WTC11 (cell line): Measurements from ENCODE around the gene UGP2. TPM values are rescaled to one million over a fixed set of nuclear protein-coding genes. Genes with fewer than 3 reads are reported as not detected.

Experiments used
- ATAC-seq: fragments of 200-7000 bp; cut with Tn5 transposase; 2 replicates; pipeline ENCODE4 v1.10.0; 2021; ENCODE audit warnings: mild to moderate bottlenecking, moderate library complexity
- CTCF ChIA-PET: fragments of 300-600 bp; sonication (Branson Sonifier 250); formaldehyde crosslinking; loops from one replicate; lab custom pipeline; 2021; ENCODE audit warnings: antibody characterized with exemption; lab: Charles Lee
- POLR2A ChIA-PET: fragments of 350-600 bp; sonication (Branson Sonifier 250); formaldehyde crosslinking; loops from one replicate; lab custom pipeline; 2021; ENCODE audit warnings: antibody characterized with exemption; lab: Charles Lee
- DNase-seq: peaks from one replicate; pipeline ENCODE4 v3.0.0; 2021; ENCODE audit warnings: low spot score
- H3K27ac Mint-ChIP-seq: 2 replicates; pipeline ENCODE4 v1.8.0; 2021; ENCODE audit warnings: mixed read lengths
- H3K27me3 Mint-ChIP-seq: 2 replicates; pipeline ENCODE4 v1.8.0; 2021; ENCODE audit warnings: low read depth, mild to moderate bottlenecking, moderate library complexity, mixed read lengths
- H3K36me3 Mint-ChIP-seq: 2 replicates; pipeline ENCODE4 v1.8.0; 2021; ENCODE audit warnings: mixed read lengths
- H3K4me1 Mint-ChIP-seq: 2 replicates; pipeline ENCODE4 v1.8.0; 2022; ENCODE audit warnings: mixed read lengths
- H3K4me3 Mint-ChIP-seq: 2 replicates; pipeline ENCODE4 v1.8.0; 2021; ENCODE audit warnings: mild to moderate bottlenecking, moderate library complexity, mixed read lengths
- H3K9me3 Mint-ChIP-seq: 2 replicates; pipeline ENCODE4 v1.8.0; 2021; ENCODE audit warnings: mixed read lengths
- GRHL2 ChIP-seq: fragments of 250-450 bp; sonication (Bioruptor Pico); IDR thresholded peaks from 2 replicates; pipeline ENCODE4 v1.8.0; 2022; ENCODE audit warnings: mild to moderate bottlenecking, moderate library complexity; ENCODE audit not compliant: insufficient replicate concordance, severe bottlenecking
- GTF2I ChIP-seq: fragments of 250-450 bp; sonication (Bioruptor Pico); conservative IDR thresholded peaks from 2 replicates; pipeline ENCODE4 v1.4.0; 2021; ENCODE audit warnings: mild to moderate bottlenecking
- JAZF1 ChIP-seq: fragments of 250-450 bp; sonication (Bioruptor Pico); IDR thresholded peaks from 2 replicates; pipeline ENCODE4 v1.9.0; 2021; ENCODE audit warnings: moderate library complexity, mild to moderate bottlenecking, inconsistent platforms
- JUN ChIP-seq: sonication (generic); formaldehyde crosslinking; IDR thresholded peaks from 2 replicates; pipeline ENCODE4 v1.8.0; 2023; ENCODE audit warnings: mild to moderate bottlenecking, missing genetic modification reagents
- KAT7 ChIP-seq: sonication (generic); formaldehyde crosslinking; IDR thresholded peaks from 2 replicates; pipeline ENCODE4 v1.8.1; 2023; ENCODE audit warnings: missing genetic modification reagents, mild to moderate bottlenecking, borderline replicate concordance
- MXD4 ChIP-seq: fragments of 250-450 bp; sonication (Bioruptor Pico); IDR thresholded peaks from 2 replicates; pipeline ENCODE4 v1.8.0; 2021; ENCODE audit warnings: mild to moderate bottlenecking, moderate library complexity, borderline replicate concordance
- NFE2L1 ChIP-seq: sonication (generic); formaldehyde crosslinking; IDR thresholded peaks from 2 replicates; pipeline ENCODE4 v1.8.1; 2023; ENCODE audit warnings: missing genetic modification reagents
- NR1H2 ChIP-seq: sonication (generic); formaldehyde crosslinking; IDR thresholded peaks from 2 replicates; pipeline ENCODE4 v1.9.0; 2021; ENCODE audit warnings: mild to moderate bottlenecking, moderate library complexity, missing genetic modification reagents
- NR3C1 ChIP-seq: sonication (generic); formaldehyde crosslinking; conservative IDR thresholded peaks from 2 replicates; pipeline ENCODE4 v1.8.1; 2023; ENCODE audit warnings: low read depth, mild to moderate bottlenecking, missing genetic modification reagents
- SMAD3 ChIP-seq: sonication (generic); formaldehyde crosslinking; IDR thresholded peaks from 2 replicates; pipeline ENCODE4 v1.8.0; 2022; ENCODE audit warnings: missing genetic modification reagents, mild to moderate bottlenecking, borderline replicate concordance
- ZMAT4 ChIP-seq: fragments of 250-450 bp; sonication (Bioruptor Pico); IDR thresholded peaks from 2 replicates; pipeline ENCODE4 v1.9.0; 2021; ENCODE audit warnings: mild to moderate bottlenecking
- ZNF219 ChIP-seq: sonication (generic); formaldehyde crosslinking; IDR thresholded peaks from 2 replicates; pipeline ENCODE4 v1.8.0; 2023; ENCODE audit warnings: missing genetic modification reagents, mild to moderate bottlenecking, borderline replicate concordance
- ZNF263 ChIP-seq: sonication (generic); formaldehyde crosslinking; IDR thresholded peaks from 2 replicates; pipeline ENCODE4 v1.8.1; 2022; ENCODE audit warnings: low read depth, mild to moderate bottlenecking, moderate library complexity, missing genetic modification reagents
- ZSCAN18 ChIP-seq: fragments of 250-450 bp; sonication (Bioruptor Pico); IDR thresholded peaks from 2 replicates; pipeline ENCODE4 v2.1.2; 2022; ENCODE audit warnings: mild to moderate bottlenecking, moderate library complexity
- total RNA-seq: library from RNA; stranded (reverse); gene quantifications from 3 replicates; pipeline ENCODE4 v1.2.3, GENCODE V29; 2021
- TF ChIP-seq, protein P1 (sequence below): sonication (generic); formaldehyde crosslinking; IDR thresholded peaks from 2 replicates; pipeline ENCODE4 v1.8.0; 2022; ENCODE audit warnings: mild to moderate bottlenecking, missing genetic modification reagents
- TF ChIP-seq, protein P2 (sequence below): fragments of 250-450 bp; sonication (Bioruptor Pico); IDR thresholded peaks from 2 replicates; pipeline ENCODE4 v1.9.0; 2021; ENCODE audit warnings: mild to moderate bottlenecking
- TF ChIP-seq, protein P3 (sequence below): fragments of 250-450 bp; sonication (Bioruptor Pico); IDR thresholded peaks from 2 replicates; pipeline ENCODE4 v1.9.0; 2021; ENCODE audit warnings: mild to moderate bottlenecking, borderline replicate concordance
- TF ChIP-seq, protein P4 (sequence below): sonication (generic); formaldehyde crosslinking; IDR thresholded peaks from 2 replicates; pipeline ENCODE4 v1.8.1; 2022; ENCODE audit warnings: mild to moderate bottlenecking, moderate library complexity, missing genetic modification reagents

The UGP2 gene
- total RNA-seq, 1 experiment from 2014 or later, result 543 TPM

- TF ChIP-seq, protein P1, sequence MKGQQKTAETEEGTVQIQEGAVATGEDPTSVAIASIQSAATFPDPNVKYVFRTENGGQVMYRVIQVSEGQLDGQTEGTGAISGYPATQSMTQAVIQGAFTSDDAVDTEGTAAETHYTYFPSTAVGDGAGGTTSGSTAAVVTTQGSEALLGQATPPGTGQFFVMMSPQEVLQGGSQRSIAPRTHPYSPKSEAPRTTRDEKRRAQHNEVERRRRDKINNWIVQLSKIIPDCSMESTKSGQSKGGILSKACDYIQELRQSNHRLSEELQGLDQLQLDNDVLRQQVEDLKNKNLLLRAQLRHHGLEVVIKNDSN (CRISPR knock-in tag), result no peak
- TF ChIP-seq SMAD3 (CRISPR knock-in tag) (no peak), ZSCAN18 (CRISPR knock-in tag) (no peak), GTF2I (no peak), NR3C1 (CRISPR knock-in tag) (no peak)
Observed at GRCh38 chr2:63862806-63863205, 21.1 kb downstream of the UGP2 start (continued).

GRCh38 chr2:63863707-63864106 lies 22.0 kb downstream of the UGP2 start:
- POLR2A ChIA-PET, result interaction anchor here (0.8 kb wide), 1 partner anchor 10 kb away, joined by 3 read pairs; no protein-coding TSS in a partner anchor
- no peak for DNase-seq
- Mint-ChIP-seq H3K4me1 (peaks cover 71% of the 10 kb centered on the region), H3K4me3 (no peak overlapping the region), H3K36me3 (peaks cover 87% of the 10 kb centered on the region), H3K27me3 (no peaks in the 10 kb centered on the region), H3K9me3 (no peaks in the 10 kb centered on the region), H3K27ac (peak overlapping the region; percentile 50; the same call in 1 of the 2 replicates)
- TF ChIP-seq MXD4 (CRISPR knock-in tag) (no peak), NR3C1 (CRISPR knock-in tag) (no peak), GRHL2 (CRISPR knock-in tag) (no peak), JAZF1 (no peak), NR1H2 (no peak), ZNF219 (CRISPR knock-in tag) (no peak), JUN (no peak), NFE2L1 (no peak), ZNF263 (no peak), KAT7 (CRISPR knock-in tag) (no peak), ZMAT4 (CRISPR knock-in tag) (no peak)
- TF ChIP-seq, protein P2, sequence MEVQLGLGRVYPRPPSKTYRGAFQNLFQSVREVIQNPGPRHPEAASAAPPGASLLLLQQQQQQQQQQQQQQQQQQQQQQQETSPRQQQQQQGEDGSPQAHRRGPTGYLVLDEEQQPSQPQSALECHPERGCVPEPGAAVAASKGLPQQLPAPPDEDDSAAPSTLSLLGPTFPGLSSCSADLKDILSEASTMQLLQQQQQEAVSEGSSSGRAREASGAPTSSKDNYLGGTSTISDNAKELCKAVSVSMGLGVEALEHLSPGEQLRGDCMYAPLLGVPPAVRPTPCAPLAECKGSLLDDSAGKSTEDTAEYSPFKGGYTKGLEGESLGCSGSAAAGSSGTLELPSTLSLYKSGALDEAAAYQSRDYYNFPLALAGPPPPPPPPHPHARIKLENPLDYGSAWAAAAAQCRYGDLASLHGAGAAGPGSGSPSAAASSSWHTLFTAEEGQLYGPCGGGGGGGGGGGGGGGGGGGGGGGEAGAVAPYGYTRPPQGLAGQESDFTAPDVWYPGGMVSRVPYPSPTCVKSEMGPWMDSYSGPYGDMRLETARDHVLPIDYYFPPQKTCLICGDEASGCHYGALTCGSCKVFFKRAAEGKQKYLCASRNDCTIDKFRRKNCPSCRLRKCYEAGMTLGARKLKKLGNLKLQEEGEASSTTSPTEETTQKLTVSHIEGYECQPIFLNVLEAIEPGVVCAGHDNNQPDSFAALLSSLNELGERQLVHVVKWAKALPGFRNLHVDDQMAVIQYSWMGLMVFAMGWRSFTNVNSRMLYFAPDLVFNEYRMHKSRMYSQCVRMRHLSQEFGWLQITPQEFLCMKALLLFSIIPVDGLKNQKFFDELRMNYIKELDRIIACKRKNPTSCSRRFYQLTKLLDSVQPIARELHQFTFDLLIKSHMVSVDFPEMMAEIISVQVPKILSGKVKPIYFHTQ (CRISPR knock-in tag), result no peak
- TF ChIP-seq, protein P3, sequence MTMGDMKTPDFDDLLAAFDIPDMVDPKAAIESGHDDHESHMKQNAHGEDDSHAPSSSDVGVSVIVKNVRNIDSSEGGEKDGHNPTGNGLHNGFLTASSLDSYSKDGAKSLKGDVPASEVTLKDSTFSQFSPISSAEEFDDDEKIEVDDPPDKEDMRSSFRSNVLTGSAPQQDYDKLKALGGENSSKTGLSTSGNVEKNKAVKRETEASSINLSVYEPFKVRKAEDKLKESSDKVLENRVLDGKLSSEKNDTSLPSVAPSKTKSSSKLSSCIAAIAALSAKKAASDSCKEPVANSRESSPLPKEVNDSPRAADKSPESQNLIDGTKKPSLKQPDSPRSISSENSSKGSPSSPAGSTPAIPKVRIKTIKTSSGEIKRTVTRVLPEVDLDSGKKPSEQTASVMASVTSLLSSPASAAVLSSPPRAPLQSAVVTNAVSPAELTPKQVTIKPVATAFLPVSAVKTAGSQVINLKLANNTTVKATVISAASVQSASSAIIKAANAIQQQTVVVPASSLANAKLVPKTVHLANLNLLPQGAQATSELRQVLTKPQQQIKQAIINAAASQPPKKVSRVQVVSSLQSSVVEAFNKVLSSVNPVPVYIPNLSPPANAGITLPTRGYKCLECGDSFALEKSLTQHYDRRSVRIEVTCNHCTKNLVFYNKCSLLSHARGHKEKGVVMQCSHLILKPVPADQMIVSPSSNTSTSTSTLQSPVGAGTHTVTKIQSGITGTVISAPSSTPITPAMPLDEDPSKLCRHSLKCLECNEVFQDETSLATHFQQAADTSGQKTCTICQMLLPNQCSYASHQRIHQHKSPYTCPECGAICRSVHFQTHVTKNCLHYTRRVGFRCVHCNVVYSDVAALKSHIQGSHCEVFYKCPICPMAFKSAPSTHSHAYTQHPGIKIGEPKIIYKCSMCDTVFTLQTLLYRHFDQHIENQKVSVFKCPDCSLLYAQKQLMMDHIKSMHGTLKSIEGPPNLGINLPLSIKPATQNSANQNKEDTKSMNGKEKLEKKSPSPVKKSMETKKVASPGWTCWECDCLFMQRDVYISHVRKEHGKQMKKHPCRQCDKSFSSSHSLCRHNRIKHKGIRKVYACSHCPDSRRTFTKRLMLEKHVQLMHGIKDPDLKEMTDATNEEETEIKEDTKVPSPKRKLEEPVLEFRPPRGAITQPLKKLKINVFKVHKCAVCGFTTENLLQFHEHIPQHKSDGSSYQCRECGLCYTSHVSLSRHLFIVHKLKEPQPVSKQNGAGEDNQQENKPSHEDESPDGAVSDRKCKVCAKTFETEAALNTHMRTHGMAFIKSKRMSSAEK (CRISPR knock-in tag), result no peak
- TF ChIP-seq, protein P4, sequence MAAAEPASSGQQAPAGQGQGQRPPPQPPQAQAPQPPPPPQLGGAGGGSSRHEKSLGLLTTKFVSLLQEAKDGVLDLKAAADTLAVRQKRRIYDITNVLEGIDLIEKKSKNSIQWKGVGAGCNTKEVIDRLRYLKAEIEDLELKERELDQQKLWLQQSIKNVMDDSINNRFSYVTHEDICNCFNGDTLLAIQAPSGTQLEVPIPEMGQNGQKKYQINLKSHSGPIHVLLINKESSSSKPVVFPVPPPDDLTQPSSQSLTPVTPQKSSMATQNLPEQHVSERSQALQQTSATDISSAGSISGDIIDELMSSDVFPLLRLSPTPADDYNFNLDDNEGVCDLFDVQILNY (CRISPR knock-in tag), result no peak
- ATAC-seq, result no peak
- CTCF ChIA-PET, result no interaction called here
